HG03066 (cell line): ENCODE results near the gene DYNLT2B.
A peak's percentile ranks its signal among the peaks of the same experiment; 100 is the strongest.
"Not testable (repeated sequence)": the region's sequence is repeated elsewhere in the genome, so short reads cannot be mapped to it uniquely, and the experiment has no call there.

ENCODE experiments used
- ATAC-seq: cut with Tn5 transposase; IDR thresholded peaks from one replicate; pipeline ENCODE4 v1.9.1; 2021; ENCODE audit warnings: low read depth; ENCODE audit not compliant: unreplicated experiment

DYNLT2B gene

GRCh38 chr3:196274585-196274984 lies 43.5 kb downstream of the DYNLT2B start:
- ATAC-seq: peak; percentile 83

GRCh38 chr3:196273655-196274054 lies 44.4 kb downstream of the DYNLT2B start:
- ATAC-seq: no peak

DNA sequence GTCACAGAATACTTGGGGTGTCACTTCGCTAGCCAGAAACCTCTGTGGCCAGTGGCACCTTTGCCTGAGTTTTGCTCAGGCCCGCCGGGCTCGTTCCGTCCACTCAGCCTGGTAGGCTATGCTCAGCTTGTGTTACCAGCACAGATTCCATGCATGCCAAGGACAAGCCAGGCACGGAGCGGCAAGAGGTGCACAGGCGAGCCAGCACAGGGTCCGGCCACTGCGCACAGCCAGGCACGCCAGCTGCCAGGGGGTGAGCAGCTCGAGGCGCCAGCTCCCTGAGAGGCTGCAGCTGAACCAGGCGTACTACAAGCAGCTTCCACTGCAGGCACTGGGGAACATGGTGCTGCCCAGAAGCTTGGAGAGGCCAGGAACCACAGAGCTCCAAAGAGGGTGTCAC lies 45.2 kb downstream of the DYNLT2B start:
- no peak for ATAC-seq

GRCh38 chr3:196270499-196270898 lies 47.5 kb downstream of the DYNLT2B start:
- ATAC-seq: no peak

DNA sequence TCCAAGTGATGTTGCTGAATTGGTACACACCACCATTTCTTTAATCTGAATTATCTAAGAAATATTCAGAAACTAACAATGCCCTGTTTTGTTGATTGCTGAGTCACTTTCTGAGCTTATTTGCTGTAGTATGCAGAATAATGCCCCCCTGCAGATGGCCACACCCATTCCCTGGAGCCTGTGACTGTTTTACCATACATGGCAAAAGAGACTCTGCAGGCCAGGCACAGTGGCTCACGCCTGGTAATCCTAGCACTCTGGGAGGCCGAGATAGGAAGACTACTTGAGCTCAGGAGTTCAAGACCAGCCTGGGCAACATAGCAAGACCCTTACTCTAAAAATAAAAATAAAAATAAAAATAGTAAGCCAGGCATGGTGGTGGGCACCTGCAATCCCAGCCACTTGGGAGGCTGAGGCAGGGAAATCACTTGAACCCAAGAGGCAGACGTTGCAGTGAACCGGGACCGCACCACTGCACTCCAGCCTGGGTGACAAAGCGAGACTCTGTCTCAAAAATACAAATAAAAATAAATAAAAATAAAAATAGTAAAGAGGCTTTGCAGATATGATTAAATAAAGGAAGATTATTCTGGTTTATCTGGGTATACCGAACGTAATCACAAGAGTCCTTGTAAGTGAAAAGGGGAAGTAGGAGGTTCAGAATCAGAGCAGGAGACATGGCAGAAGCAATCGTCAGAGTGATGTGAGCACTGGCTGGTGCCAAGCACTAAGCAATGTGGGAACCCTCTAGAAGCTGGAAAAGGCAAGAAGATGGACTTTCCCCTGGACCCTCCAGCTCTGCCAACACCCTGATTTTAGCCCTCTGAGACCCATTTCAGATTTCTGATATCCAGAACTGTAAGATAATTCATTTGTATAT lies 49.5 kb downstream of the DYNLT2B start:
- no peak for ATAC-seq

DNA sequence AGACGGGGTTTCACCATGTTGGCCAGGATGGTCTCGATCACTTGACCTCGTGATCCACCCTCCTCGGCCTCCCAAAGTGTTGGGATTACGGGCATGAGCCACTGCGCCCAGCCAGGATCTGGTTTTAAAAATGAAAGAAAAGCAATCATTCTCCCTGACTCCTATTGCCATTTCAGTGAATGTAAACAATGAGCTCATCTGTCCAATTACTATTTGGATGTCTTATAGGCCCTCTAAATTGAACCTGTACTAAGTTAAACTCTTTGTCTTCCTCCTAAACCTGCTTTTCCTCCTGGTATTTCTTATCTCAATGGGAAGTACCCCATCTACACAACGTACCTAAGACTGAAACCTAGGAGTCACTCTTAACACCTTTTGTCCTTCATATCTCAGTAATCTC lies 54.2 kb downstream of the DYNLT2B start:
- ATAC-seq: no peak

DNA sequence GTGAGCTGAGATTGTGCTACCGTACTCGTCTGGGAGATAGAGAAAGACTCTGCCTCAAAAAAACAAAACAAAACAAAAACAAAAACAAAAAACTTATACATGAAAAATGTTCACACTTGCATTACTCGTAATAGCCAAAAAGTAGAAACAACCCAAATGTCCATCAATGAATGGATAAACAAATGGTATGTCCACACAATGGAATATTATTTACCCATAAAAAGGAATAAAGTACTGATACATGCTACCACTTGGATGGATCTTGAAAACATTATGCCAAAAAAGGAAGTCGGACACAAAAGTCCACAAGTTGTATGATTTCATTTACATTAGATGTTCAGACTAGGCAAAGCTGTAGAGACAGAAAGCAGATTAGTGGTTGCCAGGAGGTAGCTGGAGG lies 57.3 kb downstream of the DYNLT2B start:
- ATAC-seq: no peak

DNA sequence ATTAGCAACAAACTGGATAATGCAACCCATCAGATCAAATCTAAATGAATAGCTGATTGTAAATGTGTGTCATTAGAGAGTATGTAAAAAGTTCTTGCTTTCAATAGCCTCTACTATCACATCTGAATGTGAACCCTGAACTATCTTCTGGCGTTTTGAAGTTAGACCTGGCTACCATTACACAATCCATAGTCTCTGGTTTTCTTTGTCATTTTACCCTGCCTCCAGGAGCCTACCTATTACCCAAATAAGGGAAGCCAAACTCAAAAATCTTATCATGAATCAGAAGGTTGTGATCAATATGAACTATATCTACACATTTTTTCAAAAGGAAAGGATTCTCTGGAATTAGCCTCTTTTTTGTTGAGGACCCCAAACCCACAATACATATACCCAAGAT lies 62.3 kb downstream of the DYNLT2B start:
- no peak for ATAC-seq

DNA sequence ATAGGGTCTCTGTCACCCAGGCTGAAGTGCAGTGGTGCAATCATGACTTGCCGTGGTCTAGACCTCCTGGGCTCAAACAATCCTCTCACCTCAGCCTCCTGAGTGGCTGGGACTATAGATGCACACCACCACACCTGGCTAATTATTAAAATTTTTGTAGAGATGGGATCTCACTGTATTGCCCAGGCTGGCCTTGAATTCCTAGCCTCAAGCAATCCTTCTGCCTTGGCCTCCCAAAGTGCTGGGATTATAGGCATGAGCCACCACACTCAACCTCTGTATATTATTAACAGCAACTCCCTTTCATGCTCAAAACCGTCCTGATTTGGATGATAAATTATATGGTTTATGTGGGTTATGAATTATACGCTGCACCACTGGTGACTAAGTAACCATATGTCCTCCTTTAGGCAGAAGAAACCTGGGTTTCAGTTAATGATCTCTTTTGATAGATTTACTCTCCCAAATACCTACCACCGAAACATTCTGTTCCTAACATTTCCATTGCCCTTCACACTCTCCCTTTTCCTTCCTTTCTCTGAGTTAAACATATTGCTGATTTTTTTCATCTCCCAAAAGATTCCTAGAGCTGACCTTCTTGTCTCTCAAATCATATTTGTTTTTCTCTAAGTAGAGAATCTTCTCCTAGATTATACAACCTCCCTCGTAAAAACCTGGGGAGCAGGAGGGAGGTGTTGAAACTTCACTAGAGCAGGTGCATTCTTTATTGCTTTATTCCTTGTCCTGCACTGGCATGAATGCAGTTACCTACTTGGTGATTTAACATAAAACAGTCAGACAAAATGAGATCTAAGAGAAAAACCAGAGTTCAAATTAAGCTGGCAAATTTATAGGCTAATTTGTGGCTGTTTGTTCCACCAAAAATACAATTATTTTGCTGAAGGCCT lies 63.4 kb downstream of the DYNLT2B start:
- ATAC-seq: no peak

GRCh38 chr3:196251918-196252317 lies 66.1 kb downstream of the DYNLT2B start:
- no peak for ATAC-seq

- ATAC-seq: no peak
Measured at GRCh38 chr3:196246612-196247308, 71.3 kb downstream of the DYNLT2B start.

- ATAC-seq: not testable (repeated sequence)
Measured at GRCh38 chr3:196244166-196244565, 73.9 kb downstream of the DYNLT2B start.

- ATAC-seq: no peak
Measured at GRCh38 chr3:196241704-196242103, 76.3 kb downstream of the DYNLT2B start.
